Measurements from ENCODE around the gene BCL2L14.

BCL2L14 gene

DNA sequence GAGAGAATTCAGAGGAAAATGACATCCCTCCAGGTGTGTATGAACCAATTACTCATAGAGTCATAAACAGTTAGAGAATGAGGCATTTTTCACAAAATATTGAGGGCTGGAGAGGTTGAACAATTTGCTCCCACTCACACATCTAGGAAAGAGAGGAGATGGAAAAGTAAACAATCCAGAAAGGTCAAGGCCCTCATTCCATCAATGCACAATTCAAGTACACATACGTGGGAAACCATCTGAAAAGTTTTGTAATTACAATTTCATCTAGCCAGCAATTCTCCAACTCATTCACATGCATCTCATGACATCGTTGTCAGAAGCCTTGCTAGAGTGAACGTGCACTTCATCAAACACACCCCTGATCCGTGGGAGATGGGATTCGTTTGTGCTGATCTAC, 15.7 kb upstream of the BCL2L14 start:
- no peak for DNase-seq (ENCODE audit: low read depth in 2 of 2)

DNA sequence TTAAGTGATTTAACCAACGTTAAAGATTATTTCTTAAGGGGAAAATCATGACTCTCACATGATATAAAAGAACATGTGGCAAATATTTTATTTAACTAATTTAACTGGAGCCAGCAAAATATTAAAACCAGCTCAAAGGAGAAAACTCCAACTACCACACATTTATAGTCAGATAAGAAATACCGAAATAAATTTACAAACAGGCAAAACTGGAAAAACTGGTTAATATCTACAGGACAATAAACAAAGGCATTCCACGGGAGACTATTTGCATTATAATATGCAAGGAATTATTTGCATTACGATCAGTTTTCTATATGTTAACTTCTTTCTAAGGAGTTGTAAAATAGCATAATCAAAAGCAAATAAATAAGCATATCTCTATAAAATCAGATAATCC, 13.8 kb upstream of the BCL2L14 start:
- DNase-seq (ENCODE audit: low read depth in 2 of 2) = no peak

DNA sequence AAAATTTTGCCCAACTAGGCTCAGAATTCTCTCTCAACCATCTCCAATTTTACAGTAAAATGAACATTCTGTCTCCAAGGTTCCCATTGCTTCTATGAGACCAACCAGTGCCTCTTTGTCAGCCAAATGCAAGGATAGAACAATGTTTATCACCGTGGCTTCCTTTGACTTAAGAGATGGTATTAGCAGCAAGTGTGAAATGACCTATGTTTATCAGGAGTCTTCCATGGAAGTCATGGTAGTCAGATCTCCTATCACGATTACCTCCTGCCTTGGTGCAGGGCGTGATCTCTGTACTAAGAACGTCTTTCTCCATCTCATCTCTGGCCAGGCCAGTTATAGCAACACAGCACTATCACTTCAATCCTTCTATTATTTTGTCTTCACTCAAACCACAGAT, 6.1 kb upstream of the BCL2L14 start:
- DNase-seq (ENCODE audit: low read depth in 2 of 2) = no peak

DNA sequence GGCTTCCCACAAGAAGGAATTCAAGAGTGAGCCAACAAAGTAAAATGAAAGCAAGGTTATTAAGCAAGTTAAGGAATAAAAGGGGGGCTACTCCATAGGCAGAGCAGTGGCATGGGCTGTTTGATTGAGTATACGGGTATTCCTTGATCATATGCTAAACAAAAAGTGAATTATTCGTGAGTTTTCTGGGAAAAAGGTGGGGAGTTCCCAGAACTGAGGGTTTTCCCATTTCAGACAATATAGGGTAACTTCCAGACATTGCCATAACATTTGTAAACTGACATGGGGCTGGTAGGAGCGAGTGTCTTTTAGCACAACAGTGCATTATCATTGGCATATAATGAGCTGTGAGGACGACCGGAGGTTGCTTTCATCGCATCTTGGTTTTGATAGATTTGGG, 2.0 kb upstream of the BCL2L14 start:
- no peak for DNase-seq (ENCODE audit: low read depth in 2 of 2)

DNA sequence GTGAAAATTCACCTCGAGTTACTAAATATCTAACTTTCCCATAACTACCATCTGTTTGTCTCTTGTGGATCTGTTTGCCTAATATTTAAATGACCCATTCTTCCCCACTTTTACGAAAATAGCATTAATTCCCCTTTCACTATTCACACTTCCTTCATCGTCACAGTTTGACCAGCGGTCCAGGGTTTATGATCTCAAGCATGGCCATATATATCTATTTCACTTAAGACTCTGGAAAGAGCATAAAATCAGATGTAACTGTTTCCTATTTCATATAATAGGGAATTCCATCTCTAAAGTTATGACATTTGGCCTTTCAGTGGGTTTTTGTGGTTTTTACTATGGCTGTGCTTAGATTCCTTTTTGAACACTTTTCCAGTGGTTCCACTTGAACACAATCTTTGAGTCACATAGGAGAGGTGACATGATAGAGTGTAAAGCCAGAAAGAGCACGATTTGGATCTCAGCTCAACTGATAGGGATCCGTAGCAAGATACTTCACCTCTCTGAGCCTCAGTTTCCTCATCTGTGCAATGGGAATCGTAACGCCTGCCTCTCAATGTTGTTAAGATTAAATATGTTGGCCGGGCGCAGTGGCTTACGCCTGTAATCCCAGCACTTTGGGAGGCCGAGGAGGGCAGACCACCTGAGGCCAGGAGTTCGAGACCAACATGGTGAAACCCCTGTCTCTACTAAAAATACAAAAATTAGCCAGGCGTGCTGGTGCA, 754 bp upstream of the BCL2L14 start:
- no peak for DNase-seq (ENCODE audit: low read depth in 2 of 2)

DNA sequence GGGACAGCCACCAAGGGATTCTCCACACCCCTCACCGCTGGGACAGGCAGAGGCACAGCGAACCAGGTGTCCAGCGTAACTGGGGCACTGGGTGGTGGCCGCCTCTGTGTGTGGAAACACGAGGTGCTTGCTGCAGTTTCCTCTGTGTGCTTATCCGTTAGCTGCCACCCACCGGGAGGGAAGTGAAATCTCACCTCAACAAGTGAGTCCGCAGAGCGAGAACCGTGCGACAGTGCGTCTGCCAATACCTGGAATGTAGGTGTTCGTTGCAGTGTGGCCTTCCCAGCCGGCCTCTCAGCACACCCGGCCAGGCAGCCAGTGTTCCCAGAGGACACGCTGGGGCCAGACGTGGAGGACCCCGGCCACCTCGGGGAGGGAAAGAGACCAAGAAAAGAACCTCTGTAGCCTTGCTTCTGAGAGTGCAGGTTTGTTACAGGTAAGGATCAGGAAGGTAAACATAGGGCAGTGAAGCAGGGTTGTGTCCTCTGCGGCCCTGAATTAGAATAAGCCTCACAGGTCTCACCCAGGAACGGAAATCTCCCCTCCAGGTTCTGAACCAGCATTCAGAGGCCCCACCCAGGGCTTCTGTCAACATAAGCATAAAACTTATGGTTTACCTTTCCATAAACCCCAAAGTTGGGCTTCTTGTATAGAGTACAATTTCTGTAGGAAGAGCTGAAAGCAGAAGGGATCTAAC, 1.5 kb downstream of the BCL2L14 start:
- DNase-seq (ENCODE audit: low read depth in 2 of 2) = no peak

DNA sequence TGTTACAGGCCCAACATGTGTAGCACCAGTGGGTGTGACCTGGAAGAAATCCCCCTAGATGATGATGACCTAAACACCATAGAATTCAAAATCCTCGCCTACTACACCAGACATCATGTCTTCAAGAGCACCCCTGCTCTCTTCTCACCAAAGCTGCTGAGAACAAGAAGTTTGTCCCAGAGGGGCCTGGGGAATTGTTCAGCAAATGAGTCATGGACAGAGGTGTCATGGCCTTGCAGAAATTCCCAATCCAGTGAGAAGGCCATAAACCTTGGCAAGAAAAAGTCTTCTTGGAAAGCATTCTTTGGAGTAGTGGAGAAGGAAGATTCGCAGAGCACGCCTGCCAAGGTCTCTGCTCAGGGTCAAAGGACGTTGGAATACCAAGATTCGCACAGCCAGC, 8.6 kb downstream of the BCL2L14 start:
- no peak for DNase-seq (ENCODE audit: low read depth in 2 of 2)

DNA sequence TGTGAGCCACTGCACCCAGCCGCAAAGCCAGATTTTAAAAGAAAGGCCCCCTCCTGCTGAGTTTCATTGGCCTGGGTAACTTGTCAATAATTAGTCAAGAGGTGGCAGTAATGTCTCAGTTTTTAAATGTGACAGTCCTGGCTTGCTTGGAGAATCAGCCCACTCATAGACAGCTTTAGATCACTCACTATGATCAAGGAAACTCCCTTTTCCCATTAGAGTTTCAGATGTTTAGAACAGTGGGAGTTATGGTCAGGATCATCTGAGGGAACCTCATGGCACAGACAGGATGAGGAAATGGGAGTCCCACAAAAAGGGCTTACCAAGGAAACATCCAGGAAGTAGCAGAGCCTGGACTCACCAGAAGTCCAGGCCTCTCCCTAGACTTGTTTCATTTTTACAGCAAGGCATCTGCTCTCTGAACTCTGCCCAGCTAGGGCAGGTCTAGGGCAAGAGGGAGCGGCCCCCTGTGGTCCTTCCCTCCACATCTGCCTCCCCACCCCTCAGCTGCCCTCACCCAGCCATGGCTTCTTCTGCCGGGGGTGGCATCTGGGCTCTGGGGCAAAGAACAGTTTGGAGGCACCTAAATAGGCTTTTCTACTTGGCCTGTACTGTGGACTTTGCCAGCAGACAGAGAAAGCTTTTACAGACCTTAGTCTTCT, 11.2 kb downstream of the BCL2L14 start:
- no peak for DNase-seq (ENCODE audit: low read depth in 2 of 2)

DNA sequence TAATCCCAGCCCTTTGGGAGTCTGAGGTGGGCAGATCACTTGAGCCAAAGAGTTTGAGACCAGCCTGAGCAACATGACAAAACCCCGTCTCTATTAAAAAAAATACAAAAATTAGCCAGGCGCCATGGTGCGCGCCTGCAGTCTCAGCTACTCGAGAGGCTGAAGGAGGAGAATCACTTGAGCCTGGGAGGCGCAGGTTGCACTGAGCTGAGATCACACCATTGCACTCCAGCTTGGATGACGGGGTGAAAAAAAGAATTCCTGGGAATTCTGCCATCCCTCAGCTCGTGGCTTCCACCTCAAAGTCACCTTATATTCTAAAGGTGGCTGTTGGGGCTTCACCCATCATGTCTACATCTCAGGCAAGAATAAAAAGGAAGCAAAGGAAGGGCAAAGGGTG, 12.9 kb downstream of the BCL2L14 start:
- DNase-seq (ENCODE audit: low read depth in 2 of 2) = no peak

DNA sequence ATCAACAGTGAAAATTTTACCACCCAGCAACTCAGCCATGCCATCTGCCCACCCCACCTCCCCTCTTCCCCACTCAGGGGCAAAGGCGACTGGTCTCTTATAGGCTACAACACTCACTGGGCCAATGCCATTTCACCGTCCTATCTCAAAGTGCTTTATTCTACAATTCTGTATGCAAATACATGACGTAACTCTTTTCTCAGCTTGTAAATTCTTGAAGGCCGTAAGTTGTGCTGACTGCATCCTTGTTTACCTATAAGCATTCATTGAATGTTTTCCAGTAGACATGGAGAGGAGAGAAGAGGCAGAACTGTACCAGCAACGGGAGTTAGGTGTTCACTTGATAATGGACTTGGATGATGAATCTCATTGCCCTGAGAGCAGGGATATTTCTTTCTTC, 15.6 kb downstream of the BCL2L14 start:
- DNase-seq (ENCODE audit: low read depth in 2 of 2) = no peak

DNA sequence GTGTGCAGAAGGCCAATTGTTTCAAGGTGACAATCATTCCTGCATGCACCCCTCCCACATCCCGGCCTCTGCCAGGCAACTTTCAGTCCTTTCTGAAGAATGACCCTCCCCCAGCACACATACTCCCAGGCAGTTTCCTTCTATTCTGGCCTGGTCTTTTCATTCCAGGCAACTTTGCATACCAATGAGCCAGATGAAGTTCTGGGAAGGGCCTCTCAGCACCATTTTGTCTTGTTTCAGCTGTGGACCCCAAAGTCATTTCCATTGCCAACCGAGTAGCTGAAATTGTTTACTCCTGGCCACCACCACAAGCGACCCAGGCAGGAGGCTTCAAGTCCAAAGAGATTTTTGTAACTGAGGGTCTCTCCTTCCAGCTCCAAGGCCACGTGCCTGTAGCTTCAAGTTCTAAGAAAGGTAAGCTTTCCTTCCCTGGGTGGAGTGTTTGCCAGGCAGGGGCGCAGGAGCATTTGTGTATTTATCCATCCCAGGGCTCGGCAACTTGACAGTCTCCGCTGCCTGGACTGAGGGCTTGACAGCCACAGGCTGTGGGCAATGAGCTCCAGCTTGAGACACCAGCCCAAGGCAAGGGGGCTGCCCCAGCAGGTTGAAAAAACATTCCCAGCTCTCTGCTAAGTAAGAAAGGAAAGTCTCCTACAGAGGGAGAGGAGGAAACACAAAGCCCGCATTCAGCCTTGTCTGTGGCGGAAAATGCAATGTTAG, 16.4 kb downstream of the BCL2L14 start:
- DNase-seq (ENCODE audit: low read depth in 2 of 2) = no peak

DNA sequence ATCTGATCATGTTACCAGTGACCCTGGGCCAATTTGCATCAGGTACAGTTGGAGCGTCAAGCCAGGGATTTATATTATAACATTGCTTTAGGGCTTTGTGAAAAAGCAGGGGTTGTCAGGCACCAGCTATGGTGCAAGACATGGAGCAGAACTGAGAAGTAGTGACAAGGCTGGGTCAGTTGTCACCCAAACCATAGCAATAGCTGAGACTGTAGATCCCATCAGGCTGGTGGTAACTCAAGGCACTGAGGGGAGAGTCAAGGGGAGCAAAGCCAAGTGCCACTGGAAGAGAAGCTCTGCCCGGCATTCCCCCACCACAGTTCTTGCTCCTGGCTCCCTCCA, 16.9 kb downstream of the BCL2L14 start:
- no peak for DNase-seq (ENCODE audit: low read depth in 2 of 2)

DNA sequence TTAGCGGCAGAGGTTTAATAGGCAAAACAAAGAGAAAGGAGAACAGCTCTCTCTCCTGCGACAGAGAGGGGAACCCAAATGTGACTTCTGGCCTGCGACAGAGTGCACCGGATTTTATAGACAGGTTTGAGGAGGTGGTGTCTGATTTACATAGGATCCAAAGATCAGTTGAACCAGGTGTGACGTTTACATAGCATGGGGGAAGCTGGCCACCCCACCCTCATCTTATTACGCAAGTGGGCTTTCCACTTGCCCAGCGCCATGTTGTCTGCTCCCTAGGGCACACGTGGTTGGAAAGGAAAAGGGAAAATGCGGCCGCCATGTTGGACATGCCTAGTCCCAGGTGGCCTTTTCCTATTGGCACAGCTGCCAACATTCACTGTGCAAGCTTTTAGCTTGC, 17.4 kb downstream of the BCL2L14 start:
- DNase-seq (ENCODE audit: low read depth in 2 of 2) = no peak

DNA sequence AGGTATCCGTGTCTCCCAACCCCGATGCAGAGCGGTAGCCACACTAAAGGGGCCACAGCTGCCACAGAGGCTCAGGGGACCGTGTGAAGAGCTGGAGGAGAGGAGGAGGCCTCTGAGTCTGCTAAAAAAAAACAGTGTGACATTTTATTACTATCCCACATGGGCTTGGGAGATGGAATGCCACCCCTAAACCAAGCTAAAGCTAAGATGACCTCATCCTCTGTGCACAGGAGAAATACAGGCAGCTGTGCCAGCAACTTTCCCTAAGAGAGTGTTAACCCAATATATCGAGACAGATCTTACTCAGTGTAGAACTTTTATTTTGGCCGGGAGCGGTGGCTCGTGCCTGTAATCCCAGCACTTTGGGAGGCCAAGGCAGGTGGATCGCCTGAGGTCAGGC, 18.0 kb downstream of the BCL2L14 start:
- DNase-seq (ENCODE audit: low read depth in 2 of 2) = no peak

DNA sequence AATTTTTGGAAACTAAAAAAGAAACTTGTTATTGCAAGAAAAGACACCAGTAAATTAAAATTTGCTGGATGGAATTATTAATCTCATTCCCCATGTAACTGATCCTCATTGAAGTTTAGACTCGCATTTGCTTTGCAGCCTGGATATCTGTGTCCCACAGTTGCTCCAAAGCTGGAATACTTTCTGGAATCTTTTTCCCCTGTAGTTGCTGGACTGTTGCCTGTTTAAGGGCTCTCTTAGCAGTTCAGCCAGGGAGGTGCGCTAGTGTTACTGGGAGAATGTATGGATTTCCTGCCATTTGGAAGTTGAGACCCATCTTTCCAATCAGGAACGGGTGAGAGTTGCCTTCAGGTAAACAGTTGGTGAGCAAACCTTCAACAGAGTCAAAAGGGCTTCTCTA, 20.3 kb downstream of the BCL2L14 start:
- no peak for DNase-seq (ENCODE audit: low read depth in 2 of 2)

DNA sequence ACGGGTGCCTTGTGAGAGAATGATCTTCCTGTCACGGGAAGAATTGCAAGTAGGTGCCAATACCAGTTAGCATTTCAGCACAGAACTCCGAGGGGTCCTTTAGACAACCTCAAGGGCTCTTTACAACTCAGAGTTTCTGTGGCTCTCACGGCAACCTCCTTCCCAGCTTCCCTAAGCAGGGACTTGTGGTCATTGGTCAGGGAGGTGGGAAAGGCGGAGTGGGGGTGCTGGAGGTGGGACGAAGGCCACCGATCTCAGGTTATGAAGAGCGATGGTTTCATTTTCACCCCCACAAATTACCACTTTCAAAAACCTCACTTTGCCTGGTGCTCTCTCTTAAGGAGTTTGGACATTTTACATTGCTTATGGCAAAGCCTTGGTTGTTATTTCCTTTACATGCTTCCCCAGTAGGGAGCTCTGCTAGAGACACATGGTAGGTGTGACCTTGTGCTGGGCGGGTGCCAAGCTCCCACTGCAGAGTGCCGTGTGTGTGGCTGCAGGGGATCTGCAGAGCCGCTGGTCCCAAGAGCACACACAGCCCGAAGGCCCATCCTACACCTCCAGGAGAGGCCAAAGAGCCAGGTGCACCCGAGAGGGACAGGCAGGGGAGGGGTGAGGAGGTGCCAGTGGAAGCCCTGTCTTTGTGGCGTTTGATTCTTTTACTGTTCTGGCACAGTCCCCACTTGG, 21.4 kb downstream of the BCL2L14 start:
- DNase-seq (ENCODE audit: low read depth in 2 of 2) = no peak

DNA sequence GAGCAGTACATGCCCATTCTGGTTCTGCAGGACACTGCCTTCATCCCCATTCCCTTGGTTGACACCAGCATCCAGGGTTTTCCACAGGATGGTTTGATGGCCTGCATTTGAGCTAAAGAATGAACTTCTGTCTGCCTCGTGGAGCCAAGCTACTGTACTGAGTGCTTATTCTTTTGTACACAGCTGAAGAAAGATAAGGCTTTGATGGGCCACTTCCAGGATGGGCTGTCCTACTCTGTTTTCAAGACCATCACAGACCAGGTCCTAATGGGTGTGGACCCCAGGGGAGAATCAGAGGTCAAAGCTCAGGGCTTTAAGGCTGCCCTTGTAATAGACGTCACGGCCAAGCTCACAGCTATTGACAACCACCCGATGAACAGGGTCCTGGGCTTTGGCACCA, 23.7 kb downstream of the BCL2L14 start:
- no peak for DNase-seq (ENCODE audit: low read depth in 2 of 2)

DNA sequence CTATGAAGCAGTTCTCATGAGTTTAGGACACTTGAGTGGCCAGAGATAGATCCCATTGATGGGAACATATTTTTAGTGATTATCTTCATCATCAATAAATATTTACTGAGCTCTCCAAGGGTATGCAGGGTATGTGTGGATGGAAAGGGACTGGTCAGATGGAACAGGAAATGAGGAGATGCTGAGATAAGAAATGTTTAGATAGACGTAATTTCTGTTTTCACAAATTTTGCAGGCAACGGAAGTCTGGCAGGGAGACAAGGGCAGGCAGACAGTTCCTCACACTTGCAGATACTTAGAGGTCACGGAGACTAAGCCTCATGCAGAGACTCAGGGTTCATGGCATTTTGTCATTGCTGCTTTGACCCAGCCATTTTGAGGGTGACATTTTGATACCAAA, 24.3 kb downstream of the BCL2L14 start:
- no peak for DNase-seq (ENCODE audit: low read depth in 2 of 2)

DNA sequence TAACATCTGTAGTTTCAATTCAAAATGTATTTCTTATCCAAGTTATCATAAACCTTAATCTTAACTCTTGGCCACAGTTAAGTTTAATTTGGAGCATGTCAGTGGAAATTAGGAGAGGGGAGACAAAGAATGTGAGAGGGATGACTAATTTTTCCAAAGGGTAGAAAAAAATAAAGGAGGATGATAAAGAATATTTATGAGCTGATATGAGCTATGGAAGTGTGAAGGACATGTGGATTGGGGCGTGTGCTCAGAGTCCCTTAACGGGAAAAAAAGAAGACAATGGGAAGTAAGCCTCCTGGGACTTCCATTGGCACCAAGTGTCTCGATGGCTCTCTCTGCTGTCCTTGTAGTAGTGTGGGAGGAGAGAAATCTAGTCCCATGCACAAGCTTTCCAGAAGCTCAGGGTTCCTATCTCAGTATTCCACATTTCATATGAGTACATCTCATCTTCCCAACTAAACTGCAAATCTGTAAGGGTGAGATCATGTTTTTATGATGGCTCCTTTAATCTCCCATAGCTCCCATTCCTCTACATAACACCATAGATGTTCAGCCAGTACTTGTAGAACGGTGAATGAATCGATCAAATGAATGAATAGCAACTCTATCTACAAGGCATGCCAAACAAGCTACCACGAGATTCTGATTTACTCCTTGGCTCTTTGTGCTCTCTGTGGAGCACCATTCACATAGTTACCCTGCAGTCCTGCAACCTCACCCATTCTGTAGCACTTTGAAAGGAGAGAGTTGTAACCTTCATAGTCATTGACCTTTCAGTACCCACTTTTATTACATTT, 27.4 kb downstream of the BCL2L14 start:
- DNase-seq (ENCODE audit: low read depth in 2 of 2) = no peak

DNA sequence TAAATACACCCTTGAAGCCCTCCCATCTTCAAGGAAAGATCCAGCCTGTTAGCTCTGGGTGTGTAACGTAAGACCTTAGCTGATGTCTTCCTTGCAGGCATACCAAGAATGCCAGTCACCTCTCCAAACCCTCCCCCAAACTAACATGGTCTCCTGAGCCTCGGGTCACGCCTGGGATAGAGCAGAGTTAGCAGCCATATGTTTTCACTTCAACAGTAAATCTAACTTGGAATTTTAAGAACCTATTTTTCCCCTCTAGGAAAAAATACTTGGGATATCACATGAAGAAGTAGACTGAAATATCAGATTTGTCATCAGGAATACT, 27.9 kb downstream of the BCL2L14 start:
- DNase-seq (ENCODE audit: low read depth in 2 of 2) = no peak

DNA sequence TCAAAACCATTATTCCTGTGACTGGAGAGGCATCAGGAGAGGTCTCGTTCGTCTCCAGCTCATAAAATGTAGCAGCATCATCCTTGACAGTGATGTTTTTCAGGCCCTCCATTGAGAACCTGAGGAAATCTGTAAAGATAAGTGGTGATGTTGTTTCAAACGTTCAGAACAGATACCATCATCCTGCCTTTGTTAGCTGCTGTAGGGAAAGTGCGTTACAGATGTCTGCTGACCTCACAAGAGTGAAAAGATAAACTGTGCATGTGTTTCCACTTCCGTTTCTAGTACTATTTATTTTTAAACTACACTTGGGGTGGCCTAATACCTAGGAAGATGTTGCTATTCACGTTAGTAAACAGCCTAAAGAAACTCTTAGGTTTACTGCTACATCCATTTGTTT, 28.4 kb downstream of the BCL2L14 start:
- DNase-seq (ENCODE audit: low read depth in 2 of 2) = no peak
